ENCODE measurements around the gene PRKN. TPM values are rescaled to one million over a fixed set of nuclear protein-coding genes. Genes with fewer than 3 reads are reported as not detected.

The PRKN gene
- total RNA-seq, 2 donors from 2014 or later = 6.7 to 8.2 TPM

- TF ChIP-seq POLR2A (IDR thresholded peaks at IDR 0.05) (peak in 1 of 3 donors; percentile 3), CTCF (IDR thresholded peaks at IDR 0.05) (no peak)
- 6 to 21% methylated on average over 9 of the region's 9 CpGs for WGBS, 2 donors
- ATAC-seq (peak; percentile 19), DNase-seq (peak in 2 of 4 donors; percentile 23 to 51)
- intact Hi-C loops (cut with DNase I) = no loop called here
- H3K27ac ChIP-seq = peak overlapping the region; percentile 78 to 89 (median 86)
- no peaks in the 10 kb centered on the region for H3K27me3 ChIP-seq
- H3K9me3 ChIP-seq = no peaks in the 10 kb centered on the region
- peaks cover 22% of the 10 kb centered on the region for H3K4me1 ChIP-seq
- no peaks in the 10 kb centered on the region for H3K36me3 ChIP-seq (replicated peaks in 1 of 2; ENCODE audit: insufficient read depth in 1 of 2, low read depth in 2 of 2)
- H3K4me3 ChIP-seq = no peak overlapping the region
These were observed 1293.2 kb downstream of the PRKN start for GRCh38 chr6:161434350-161434749.

DNA sequence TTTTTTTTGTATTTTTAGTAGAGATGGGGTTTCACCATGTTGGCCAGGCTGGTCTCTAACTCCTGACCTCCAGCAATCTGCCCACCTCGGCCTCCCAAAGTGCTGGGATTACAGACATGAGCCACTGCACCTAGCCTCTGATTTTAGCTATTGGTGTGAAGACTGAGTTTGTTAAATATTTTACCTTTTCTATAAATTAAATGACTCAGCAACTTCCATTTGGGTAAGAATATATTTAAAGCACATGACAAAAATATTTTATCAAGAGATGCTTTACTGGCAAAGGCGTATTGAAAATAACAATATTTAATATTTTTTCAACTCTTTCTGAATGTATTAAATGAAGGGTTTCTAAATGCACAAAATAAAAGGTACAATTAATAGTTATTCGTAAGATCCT lies 1295.0 kb downstream of the PRKN start:
- no peak for ATAC-seq
- intact Hi-C loops (cut with DNase I) = no loop called here
- WGBS, 2 donors = 88 to 94% methylated on average over 3 of the region's 3 CpGs

DNA sequence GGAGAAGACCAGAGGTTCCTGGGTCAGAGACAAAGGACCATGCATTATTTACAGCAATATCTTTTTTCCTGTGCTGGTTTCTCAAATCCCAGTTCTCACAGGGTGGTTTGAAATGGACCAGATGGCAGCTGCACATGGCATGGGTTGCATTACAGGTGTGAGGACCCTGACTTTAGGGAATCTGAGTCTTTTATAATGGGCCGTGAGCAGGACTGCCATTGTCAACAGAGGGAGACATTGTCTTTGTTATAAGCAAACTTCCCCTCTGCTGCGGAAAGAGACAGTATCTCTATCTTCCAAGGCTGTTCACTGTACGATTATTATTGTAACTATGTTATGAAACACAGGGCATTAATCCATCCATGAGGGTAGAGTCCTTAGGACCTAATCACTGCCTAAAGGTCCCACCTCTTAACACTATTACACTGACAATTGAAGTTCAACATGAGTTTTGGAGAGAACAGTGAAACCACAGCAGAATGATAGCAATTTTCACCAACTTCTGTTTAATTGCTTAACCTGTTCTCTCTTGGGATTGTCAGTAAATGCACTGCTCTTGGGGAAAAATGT lies 1297.6 kb downstream of the PRKN start:
- no peak for ATAC-seq
- H3K27me3 ChIP-seq = no peaks in the 10 kb centered on the region
- TF ChIP-seq CTCF (IDR thresholded peaks at IDR 0.05) (no peak), POLR2A (IDR thresholded peaks at IDR 0.05) (no peak)
- no peaks in the 10 kb centered on the region for H3K9me3 ChIP-seq
- DNase-seq = no peak
- no peaks in the 10 kb centered on the region for H3K36me3 ChIP-seq (replicated peaks in 1 of 2; ENCODE audit: insufficient read depth in 1 of 2, low read depth in 2 of 2)
- H3K27ac ChIP-seq = no peak overlapping the region
- no peak overlapping the region for H3K4me3 ChIP-seq
- intact Hi-C loops (cut with DNase I) = no loop called here
- WGBS, 2 donors = 60 to 72% methylated on average over 3 of the region's 3 CpGs
- peaks cover 14% of the 10 kb centered on the region for H3K4me1 ChIP-seq

More for the DNA sequence above, 1295.0 kb downstream of the PRKN start:
- DNase-seq = no peak
- no peaks in the 10 kb centered on the region for H3K27me3 ChIP-seq
- peaks cover 21% of the 10 kb centered on the region for H3K4me1 ChIP-seq
- no peak overlapping the region for H3K4me3 ChIP-seq
- no peaks in the 10 kb centered on the region for H3K36me3 ChIP-seq (replicated peaks in 1 of 2; ENCODE audit: insufficient read depth in 1 of 2, low read depth in 2 of 2)
- no peak overlapping the region for H3K27ac ChIP-seq
- no peaks in the 10 kb centered on the region for H3K9me3 ChIP-seq
- no peak for TF ChIP-seq POLR2A (IDR thresholded peaks at IDR 0.05)
- TF ChIP-seq CTCF (IDR thresholded peaks at IDR 0.05) = no peak

- H3K27me3 ChIP-seq = no peaks in the 10 kb centered on the region
- DNase-seq (no peak), ATAC-seq (no peak)
- no peak overlapping the region for H3K27ac ChIP-seq
- H3K9me3 ChIP-seq = no peaks in the 10 kb centered on the region
- intact Hi-C loops (cut with DNase I) = no loop called here
- H3K36me3 ChIP-seq (replicated peaks in 1 of 2; ENCODE audit: insufficient read depth in 1 of 2, low read depth in 2 of 2) = no peaks in the 10 kb centered on the region
- no peak overlapping the region for H3K4me3 ChIP-seq
- peaks cover 11% of the 10 kb centered on the region for H3K4me1 ChIP-seq
- TF ChIP-seq CTCF (IDR thresholded peaks at IDR 0.05) (no peak), POLR2A (IDR thresholded peaks at IDR 0.05) (no peak)
These were observed 1303.1 kb downstream of the PRKN start for GRCh38 chr6:161424421-161424820.
